GM18909 (cell line): ENCODE results near the gene ASIC1.
"Not testable (repeated sequence)": the region's sequence is repeated elsewhere in the genome, so short reads cannot be mapped to it uniquely, and the experiment has no call there.

Experiments used
- ATAC-seq: cut with Tn5 transposase; IDR thresholded peaks from one replicate; pipeline ENCODE4 v1.9.1; 2021; ENCODE audit warnings: mild to moderate bottlenecking; ENCODE audit not compliant: unreplicated experiment, poor library complexity

Gene ASIC1

DNA sequence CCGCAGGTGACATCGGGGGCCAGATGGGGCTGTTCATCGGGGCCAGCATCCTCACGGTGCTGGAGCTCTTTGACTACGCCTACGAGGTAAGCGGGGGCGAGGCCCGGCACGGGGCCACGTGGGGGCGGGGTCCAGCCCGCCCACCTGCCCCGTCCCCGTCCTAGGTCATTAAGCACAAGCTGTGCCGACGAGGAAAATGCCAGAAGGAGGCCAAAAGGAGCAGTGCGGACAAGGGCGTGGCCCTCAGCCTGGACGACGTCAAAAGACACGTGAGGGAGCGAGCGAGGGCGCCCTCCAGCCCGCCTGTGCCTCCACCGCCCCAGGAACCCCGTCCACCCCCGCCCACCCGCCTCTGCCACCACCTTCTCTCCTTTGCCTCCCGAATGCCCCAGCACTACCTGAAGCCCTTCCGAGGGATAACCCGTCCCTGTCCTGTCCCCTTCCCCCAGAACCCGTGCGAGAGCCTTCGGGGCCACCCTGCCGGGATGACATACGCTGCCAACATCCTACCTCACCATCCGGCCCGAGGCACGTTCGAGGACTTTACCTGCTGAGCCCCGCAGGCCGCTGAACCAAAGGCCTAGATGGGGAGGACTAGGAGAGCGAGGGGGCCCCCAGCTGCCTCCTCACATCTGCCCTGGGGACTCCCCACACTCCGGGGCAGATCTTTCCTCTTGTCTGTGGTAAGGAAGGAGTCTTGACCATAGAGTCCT lies 23.9 kb downstream of the ASIC1 start:
- ATAC-seq = no peak

DNA sequence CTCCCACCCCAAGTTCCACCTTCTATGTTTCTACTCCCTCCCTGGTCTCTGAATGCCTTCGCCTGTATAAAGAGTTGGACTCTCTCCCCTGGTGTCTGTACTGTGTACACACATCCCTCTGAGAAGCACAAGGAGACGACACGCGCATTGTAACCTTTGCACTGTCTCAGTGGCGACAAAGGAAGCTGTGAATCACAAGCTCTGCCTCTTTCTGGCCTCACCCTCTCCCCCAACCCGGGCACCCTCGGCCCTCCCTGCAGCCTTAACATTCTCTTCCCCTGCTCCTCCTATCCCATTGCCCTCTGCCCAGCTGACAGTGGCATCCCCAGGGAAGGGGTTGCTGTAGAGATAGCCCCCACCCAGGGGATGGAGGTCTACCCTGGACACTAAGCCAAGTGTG lies 25.2 kb downstream of the ASIC1 start:
- no peak for ATAC-seq

DNA sequence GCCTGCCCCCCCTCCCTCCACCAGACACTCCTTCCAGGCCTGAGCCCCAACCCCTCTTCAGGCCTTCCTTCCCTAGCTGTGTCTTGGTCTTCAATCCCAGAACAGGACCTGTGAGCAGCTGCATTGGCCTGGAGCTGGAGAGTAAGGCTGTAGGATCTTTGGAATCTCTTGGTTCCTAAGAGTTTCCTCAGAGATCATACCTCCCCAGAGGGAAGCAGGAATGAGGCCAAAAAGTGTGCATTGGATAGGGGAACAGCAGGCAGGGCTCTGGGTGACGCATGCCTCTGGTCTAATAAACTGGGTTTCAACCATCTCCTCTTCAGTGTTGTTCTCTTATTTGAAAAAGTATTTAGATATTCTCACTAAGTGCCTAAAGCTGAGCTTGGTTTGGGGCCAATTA lies 25.9 kb downstream of the ASIC1 start:
- no peak for ATAC-seq

DNA sequence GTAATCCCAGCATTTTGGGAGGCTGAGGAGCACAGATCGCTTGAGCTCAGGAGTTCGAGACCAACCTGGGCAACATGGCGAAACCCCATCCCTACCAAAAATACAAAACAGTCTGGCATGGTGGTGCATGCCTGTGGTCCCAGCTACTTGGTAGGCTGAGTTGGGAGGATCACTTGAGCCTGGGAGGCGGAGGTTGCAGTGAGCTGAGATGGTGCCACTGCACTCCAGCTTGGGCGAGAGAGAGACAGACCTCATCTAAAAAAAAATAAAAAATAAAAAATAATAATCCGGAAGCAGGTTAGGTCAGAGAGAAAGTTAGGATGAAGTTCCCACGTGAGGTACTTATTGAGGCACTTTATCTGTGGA lies 27.0 kb downstream of the ASIC1 start:
- not testable (repeated sequence) for ATAC-seq

DNA sequence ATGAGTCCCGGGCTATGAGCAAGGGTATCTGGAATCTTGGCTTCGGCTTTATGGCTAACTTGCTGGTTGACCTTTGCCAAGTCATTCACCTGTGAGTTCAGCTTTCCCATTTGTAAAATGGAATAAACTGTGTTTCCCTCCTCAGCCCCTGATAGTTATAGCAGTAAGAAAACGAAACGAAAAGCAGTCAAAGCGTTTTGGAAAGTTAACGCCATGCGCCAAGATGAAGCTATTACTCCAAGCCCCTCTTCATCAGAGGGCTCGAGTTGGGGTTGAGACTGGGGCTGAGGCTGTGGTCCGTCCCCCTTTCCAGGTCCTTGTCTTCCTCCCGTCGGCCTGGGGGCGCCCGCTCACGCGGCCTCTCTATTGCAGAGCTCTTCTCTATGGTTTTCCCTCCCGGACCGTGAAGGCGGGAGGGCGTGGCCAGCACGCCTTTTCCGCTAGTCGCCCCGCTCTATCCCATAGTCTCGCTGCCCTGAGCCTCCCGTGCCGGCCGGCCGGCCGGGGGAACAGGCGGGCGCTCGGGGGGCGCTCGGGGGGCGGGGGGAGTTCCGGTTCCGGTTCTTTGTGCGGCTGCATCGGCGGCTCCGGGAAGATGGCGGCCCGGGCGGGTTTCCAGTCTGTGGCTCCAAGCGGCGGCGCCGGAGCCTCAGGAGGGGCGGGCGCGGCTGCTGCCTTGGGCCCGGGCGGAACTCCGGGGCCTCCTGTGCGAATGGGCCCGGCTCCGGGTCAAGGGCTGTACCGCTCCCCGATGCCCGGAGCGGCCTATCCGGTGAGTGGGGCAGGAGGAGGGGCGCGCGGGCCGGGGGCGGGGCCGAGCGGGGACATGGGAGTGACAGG lies 27.6 kb downstream of the ASIC1 start, which contains the start of gene SMARCD1:
Gene SMARCD1, plus strand, starts transcription at position 568 of the 840 bp plus-strand sequence. Its CDS starts 28 bp downstream, at position 596.
- peak; percentile 81 for ATAC-seq

DNA sequence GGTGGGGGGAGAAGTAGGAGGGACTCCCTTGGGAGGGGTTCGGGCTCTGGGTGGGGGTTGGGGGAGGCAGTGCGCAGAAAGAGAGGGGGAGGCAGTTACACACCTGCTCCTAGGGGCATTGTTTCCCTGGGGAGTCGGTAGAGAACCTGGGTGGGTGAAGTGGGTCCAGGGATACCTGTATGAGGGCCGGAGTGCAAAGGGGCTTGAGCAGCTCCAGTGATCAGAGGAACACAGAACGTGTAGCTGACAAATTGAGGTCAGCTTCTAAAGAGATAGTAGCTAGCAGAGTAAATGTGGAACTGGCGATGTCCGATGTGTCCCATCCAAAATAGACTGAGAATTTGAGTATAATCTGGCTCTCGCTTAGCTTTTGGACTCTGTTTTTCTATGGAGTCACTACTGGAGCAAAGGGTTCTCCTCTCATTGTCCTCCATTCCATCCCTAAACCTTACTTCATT lies 28.2 kb downstream of the ASIC1 start:
- ATAC-seq = no peak

DNA sequence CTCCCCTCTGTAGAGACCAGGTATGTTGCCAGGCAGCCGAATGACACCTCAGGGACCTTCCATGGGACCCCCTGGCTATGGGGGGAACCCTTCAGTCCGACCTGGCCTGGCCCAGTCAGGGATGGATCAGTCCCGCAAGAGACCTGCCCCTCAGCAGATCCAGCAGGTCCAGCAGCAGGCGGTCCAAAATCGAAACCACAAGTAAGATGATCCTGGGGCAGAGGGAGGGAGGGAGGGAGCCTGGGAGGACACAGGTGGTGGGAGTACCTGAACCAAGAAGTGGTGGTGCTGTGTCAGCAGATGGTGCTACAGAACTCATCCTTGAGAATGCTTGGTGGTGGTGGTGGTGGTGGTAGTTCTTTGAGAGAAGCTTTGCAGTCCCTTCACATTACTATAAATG lies 28.8 kb downstream of the ASIC1 start:
- ATAC-seq = no peak

DNA sequence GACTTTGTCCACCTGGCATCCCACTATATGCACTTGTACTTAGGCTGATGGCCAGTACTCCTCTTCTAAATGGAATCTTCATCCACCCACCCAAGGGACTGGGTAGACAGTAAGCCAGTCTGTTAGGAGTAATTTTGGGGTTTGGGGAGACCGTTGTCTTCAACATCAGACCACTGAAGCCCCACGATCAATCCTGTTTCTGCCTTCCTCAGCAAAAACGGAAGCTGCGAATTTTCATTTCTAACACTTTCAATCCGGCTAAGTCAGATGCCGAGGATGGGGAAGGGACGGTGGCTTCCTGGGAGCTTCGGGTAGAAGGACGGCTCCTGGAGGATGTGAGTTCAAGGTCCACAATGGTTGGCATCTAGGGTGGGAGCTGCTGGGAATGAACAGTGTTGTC lies 29.8 kb downstream of the ASIC1 start:
- ATAC-seq = no peak

DNA sequence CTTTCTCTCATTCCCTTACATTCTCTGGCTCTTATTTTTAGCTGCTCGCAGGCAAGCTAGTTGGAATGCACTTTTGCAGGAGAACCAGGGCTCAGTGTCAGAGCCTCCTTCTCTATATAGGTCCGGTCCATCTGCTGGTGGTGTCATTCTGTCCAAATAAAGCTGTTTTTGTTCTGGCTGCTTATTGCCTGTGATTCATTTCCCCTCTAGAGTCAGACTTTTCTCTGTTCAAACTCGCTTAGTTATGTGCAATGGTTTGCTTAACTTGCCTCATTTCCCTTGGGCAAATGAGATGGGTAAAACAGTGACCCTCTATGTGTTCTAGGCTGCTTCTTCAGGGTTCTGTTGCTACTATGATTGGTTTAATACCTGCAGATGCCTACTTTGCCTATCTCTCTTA lies 30.6 kb downstream of the ASIC1 start:
- ATAC-seq = no peak

DNA sequence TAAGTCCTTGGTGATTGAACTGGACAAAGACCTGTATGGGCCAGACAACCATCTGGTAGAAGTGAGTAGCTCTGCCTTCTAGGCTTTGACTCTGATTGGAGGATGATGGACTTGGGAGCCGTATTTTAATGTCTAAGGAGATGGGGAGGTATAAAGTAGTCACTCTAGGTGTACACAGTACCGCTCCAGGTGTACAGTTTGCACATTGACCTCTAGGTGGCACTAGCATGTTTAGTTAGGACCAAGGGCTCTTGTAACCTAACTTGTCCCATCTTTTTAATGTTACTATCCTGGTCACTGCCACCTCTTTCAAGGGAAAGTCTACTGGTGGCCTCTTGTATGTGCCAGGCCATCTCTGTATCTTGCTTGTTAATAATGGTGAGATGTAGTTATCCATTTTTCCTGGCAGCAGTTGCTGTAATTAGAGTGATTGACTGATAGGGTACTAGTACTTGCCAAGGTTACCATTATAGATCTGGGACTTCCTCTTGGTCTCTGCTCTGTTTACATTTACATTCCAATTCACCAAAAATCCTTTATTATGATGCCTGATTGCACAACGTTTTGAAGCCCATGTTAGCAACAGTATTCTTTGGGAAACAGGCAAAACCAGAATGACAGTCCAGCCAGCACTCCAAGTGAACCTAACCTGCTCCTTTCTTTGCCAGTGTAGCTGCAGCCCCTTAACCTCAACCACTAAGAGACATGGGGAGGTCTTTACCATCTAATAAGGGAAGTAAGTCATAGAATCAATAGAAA lies 31.4 kb downstream of the ASIC1 start:
- no peak for ATAC-seq

DNA sequence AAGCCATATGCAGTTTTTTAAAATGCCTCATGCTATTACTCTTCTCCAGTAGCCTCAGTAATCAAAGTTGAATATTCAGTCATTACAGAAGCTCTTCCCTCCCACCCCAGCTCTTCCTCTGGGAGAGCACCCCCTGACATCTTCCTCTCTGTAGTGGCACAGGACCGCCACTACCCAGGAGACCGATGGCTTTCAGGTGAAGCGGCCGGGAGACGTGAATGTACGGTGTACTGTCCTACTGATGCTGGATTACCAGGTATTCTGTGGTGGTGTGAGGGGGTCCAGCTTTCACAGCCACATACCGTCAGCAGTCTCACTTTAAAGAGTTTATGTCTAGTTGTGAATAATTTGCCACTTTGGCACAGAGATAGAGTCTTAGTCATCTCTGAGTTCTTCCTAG lies 32.3 kb downstream of the ASIC1 start:
- no peak for ATAC-seq

DNA sequence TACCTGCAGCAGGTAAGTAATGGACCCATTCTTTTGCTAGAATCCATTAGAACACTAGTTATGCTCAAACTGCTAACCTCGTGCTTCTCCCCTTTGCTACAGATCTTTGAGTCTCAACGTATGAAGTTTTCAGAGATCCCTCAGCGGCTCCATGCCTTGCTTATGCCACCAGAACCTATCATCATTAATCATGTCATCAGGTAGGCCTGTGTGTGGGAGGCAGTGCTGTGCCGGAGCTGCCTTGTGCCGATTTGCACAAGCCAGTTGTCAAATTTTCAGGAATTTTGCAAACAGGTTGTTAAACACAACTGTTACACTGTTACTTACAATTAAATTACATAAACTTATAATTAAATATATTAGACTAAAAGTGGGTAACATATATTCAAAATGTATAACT lies 33.0 kb downstream of the ASIC1 start:
- ATAC-seq = no peak

DNA sequence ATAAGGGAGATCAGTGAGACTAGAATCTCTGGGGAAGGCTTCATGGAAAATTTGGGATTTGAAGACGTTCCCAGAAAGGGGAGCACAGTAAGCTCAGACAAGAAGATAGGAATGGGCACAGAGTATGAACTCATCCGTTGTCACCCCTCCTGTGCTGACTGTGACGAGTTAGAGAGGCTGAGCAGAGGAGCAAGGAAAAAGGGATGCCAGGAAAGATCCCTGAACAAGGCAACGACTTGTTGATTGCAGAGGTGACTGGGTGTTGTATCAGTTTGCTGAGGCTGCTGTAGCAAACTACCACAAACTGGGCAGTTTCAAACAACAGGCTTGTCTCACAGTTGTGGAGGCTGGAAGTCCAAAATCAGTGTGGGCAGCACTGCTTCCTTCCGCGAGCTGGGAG lies 40.6 kb downstream of the ASIC1 start:
- ATAC-seq = no peak

DNA sequence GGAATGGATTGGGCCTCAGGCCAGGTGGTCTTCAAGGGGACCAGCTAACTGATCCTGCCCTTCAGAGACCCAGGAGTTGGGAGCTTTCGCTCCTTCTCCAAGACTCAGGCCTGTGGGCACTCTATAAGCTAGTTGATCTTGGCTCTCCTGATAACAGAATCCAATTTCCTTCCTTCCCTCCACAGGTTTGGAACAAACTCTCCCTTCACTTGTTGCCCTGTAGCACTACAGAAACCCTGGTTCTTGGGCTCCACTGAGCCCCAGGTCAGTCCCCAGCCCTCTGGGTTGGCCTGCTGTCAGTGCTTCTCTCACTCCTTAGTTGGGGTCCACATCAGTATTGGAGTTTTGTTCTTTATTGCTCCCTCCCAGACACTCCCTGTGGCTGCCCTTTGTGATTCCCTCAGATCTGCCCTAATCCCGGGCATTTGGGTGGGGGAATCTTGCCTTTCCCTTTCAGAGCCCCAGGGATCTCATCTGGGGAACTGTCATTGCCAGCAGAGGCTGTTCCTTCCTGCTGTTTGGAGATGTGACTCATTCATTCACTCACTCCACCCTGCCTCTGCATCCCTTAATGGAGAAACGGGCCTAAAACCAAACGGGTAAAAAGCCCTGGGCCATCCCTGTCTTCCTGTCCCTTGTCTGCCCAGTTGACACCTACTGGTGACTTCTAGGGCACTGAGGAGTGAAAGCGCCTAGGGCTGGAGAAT lies 42.1 kb downstream of the ASIC1 start:
- ATAC-seq = no peak

DNA sequence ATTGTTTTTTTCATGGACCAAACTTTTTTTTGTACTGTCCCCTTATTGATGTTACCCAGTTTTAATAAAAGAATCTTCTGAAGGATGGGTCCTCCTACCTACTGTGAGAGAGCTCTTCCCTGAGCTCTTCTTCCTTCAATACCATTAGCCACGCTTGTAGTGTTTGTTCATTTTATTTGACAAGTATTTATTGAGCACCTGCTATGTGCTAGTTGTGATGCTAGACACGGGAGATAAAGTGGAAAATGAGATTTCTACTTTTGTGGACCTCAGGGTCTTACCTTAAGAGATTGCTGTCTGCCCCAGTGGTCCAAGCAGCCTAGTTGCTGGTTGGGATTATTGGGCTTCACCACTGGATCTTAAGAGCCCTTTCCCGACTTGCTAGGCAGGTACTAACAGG lies 43.2 kb downstream of the ASIC1 start:
- ATAC-seq = no peak

DNA sequence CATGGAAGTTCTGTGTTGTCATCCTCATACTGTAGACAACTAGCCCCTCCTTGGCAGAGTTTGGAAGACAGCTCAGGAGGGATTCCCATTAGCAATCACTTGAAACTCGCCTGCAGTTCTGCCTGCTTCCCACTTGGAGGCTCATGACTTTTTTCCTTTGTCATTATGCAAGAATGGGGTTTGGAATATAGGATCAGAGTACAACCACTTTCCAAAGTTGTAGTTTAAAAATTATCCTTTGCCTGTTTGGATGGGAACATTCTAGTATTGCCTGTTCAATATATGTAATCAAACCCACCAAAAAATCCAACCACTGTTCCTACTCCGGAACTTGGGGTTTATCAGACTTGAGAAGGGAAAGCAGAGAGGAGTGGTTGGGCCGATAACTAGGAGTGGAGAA lies 44.3 kb downstream of the ASIC1 start:
- ATAC-seq = no peak

DNA sequence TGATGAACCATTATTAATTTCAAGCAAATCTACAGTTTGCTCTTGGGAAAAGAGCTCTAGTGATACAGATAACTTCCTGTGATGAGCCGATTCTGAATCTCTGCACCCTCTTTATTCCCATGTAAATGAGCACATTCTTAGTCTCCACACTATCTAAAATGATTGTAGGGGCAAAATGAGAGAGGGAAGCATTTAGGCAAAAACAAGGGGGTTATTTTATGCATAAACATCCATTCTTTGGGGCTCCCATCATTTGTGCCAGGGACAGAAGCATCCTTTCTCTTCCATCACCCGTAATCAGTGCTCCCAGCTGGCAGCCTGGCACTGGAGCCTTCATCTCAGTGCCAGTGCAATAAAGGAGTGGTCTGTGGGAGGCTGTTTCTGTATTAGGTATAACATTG lies 44.7 kb downstream of the ASIC1 start:
- ATAC-seq = no peak

DNA sequence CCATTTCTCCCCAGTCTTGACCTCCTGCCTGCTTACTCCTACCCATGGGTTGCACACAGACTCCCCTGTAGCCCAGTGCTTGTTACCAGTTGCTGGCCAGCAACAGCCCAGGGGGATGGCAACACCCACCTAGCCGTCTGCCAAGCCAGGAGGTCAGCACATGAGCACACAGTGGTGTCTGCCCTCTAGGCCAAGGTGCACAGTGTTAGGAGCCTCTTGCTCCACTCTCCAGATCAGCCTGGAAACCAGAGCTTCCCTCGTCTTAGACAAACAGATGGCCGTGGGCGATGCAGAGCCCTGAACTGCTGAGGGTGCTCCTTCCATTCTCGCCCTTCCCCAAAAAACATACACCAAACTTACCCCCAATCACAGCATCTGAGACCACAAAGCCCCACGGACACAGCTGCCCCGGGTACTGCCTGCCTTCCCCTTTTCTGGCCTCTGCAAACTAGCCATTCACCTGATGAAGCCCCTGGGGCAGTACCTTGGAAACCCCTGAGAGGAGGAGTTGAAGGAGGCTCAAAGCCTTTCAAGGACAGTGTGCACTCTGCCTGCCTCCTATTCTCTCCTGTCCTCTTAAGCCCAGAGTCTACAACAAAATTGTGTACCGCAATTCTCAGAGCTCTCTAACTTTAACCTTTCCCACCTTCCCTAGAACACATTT lies 45.4 kb downstream of the ASIC1 start:
- no peak for ATAC-seq

DNA sequence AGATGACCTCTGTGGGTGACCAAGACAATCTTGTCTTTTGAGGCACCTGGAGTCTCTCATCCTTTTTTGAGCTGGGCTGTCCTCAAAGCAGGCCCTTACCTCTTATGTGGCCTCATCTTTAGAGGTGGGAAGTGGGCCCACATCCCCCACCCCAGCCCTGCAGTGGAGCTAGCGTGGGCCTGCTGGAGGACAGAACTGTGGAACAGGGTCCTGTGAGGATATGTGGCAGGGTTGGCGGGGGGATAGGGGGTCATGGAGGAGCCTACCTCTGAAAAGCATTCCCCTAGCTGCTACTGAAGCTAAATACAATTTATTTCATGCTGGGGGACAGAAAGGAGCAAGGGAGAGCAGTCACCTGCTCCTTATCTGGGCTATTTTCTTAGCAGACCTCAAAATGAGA lies 46.0 kb downstream of the ASIC1 start:
- no peak for ATAC-seq

DNA sequence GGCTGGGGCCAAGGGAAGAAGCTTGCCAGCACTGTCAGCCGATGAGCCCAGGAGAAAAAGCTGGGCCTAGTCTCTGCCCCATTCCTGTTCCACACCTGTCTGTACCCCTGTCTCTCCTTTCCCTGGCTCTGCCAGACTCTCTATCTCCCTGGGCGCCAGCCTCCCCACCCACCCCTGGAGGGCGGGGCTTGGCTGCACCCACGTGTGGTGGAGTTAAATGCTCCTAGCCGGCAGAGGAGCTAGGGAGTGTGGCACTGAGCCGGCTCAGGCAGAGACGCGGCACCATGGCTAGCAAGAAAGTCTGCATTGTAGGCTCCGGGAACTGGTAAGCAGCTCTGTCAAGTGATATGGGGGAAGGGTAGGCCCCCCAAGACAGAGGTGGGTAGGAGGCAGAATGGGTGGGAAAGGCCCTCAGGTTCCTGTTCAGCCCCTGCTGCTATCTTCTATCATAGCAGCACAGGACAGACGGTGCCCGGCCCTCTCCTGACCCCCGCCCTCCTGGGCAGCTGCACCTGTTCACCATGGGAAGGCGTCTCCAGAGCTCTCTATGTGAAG lies 46.4 kb downstream of the ASIC1 start, which contains the start of gene GPD1:
Gene GPD1, plus strand, starts transcription at position 242 of the 555 bp plus-strand sequence. Its CDS starts 43 bp downstream, at position 285.
- ATAC-seq = no peak
